HepG2 (cell line): Measurements from ENCODE around the gene NUDCD2. TPM values are rescaled to one million over a fixed set of nuclear protein-coding genes. Genes with fewer than 3 reads are reported as not detected.

Experiments
- CEBPB ChIP-seq: IDR thresholded peaks from 2 replicates; pipeline ENCODE4 v1.6.1; 2011; ENCODE audit warnings: low read depth, low read length, improper control_type of control experiment, borderline replicate concordance
- FOXC1 ChIP-seq: sonication (generic); formaldehyde crosslinking; IDR thresholded peaks from 2 replicates; pipeline ENCODE4 v1.8.0; 2022; ENCODE audit warnings: mild to moderate bottlenecking, missing genetic modification reagents, borderline replicate concordance
- HNF4G ChIP-seq, 2 experiments: sonication (generic) in 1 of 2; formaldehyde crosslinking in 1 of 2; IDR thresholded peaks; 2 replicates each; pipeline versions ENCODE4 v1.4.0 to v1.6.1; 2011 to 2020; ENCODE audit warnings: borderline replicate concordance in 2 of 2, low read depth in 2 of 2, mild to moderate bottlenecking in 2 of 2, low read length in 1 of 2, missing genetic modification reagents in 1 of 2, moderate library complexity in 1 of 2
- NCOA1 ChIP-seq: sonication (generic); formaldehyde crosslinking; IDR thresholded peaks from 2 replicates; pipeline ENCODE4 v1.9.0; 2021; ENCODE audit warnings: missing genetic modification reagents
- SAFB2 ChIP-seq: sonication (generic); formaldehyde crosslinking; IDR thresholded peaks from 2 replicates; pipeline ENCODE4 v1.5.1; 2020; ENCODE audit warnings: missing genetic modification reagents, low read depth, mild to moderate bottlenecking, borderline replicate concordance
- TARDBP ChIP-seq: sonication (generic); formaldehyde crosslinking; IDR thresholded peaks from 2 replicates; pipeline ENCODE4 v1.8.0; 2022; ENCODE audit warnings: mild to moderate bottlenecking, missing genetic modification reagents
- ZFP41 ChIP-seq: sonication (generic); formaldehyde crosslinking; IDR thresholded peaks from 2 replicates; pipeline ENCODE4 v1.4.0; 2020; ENCODE audit warnings: mild to moderate bottlenecking, missing genetic modification reagents, borderline replicate concordance
- ZNF768 ChIP-seq: sonication (generic); formaldehyde crosslinking; IDR thresholded peaks from 2 replicates; pipeline ENCODE4 v1.4.0; 2020; ENCODE audit warnings: missing genetic modification reagents
- polyA plus RNA-seq, 8 experiments: library from polyadenylated mRNA; depleted of rRNA in 3 of 8; stranded (reverse) in 7 of 8; unstranded in 1 of 8; fragments of >200 nt; fragmentation: Illumina TruSeq in 4 of 8; extraction: Trizol in 4 of 8; gene quantifications; 2 replicates each; pipeline versions ENCODE4 v1.2.1 to v1.2.3, GENCODE V29; 2011 to 2016; ENCODE audit warnings: low read depth in 4 of 8, missing spikeins in 1 of 8, mixed read lengths in 1 of 8; ENCODE audit not compliant: insufficient read depth in 1 of 8
- total RNA-seq, 5 experiments: library from RNA; depleted of rRNA; stranded (reverse); fragments of >200 nt; fragmentation: Illumina TruSeq; extraction: Trizol; gene quantifications; 2 replicates each; pipeline ENCODE4 v1.2.3, GENCODE V29; 2016; ENCODE audit warnings: low read depth in 1 of 5
- TF ChIP-seq, protein P1 (sequence below): sonication (generic); formaldehyde crosslinking; IDR thresholded peaks from 2 replicates; pipeline ENCODE4 v1.5.1; 2020; ENCODE audit warnings: mild to moderate bottlenecking, missing genetic modification reagents, borderline replicate concordance
- TF ChIP-seq, protein P2 (sequence below): sonication (generic); formaldehyde crosslinking; IDR thresholded peaks from 2 replicates; pipeline ENCODE4 v1.4.0; 2020; ENCODE audit warnings: mild to moderate bottlenecking, missing genetic modification reagents
- TF ChIP-seq, protein P3 (sequence below): IDR thresholded peaks from 2 replicates; pipeline ENCODE4 v1.6.1; 2018; ENCODE audit warnings: missing genetic modification reagents, mild to moderate bottlenecking, missing compliant biosample characterization
- TF ChIP-seq, protein P4 (sequence below): IDR thresholded peaks from 2 replicates; pipeline ENCODE4 v1.6.1; 2016; ENCODE audit warnings: control low read depth
- TF ChIP-seq, protein P5 (sequence below): sonication (generic); formaldehyde crosslinking; IDR thresholded peaks from 2 replicates; pipeline ENCODE4 v1.8.0; 2022; ENCODE audit warnings: mild to moderate bottlenecking, missing genetic modification reagents, moderate library complexity

Gene NUDCD2
- total and polyA plus RNA-seq, 2 of the 13 experiments (the other 11 are each of a cell fraction or from before 2014, with no cell fraction given): 14.8 to 39.2 TPM

DNA sequence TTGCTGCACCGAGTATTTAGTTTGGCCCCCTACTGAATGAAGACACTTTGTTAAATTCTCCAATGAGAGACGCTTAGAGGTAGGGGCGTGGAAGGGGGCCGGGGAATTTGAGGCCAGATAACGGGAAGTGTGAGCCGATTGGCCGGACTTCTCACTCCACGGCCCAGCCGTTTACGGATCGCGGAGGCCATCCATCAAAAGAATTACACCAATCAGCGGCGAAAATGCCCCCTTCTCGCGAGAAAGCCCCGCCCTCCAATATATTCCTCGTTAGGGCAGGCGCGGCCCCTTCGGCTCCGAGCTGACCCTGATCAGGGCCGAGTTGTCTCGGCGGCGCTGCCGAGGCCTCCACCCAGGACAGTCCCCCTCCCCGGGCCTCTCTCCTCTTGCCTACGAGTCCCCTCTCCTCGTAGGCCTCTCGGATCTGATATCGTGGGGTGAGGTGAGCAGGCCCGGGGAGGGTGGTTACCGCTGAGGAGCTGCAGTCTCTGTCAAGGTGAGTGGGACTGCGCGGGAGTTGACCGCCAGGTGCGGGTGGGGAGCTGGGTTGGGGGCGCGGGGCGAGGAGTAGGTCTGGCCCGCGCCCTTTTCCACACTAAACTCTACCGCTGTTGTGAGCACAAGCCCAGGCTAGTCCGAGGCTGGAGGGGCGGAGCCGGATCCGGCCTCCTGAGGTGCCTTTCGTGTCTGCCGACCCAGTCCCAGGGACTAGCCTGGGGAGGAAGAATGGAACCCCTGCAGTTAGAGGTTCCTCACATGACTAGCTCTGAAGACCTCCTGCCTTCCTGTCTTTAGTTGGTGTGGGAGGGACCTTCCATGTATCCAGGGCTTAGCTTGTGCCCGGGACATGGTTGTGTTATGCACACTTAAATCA, 22.4 kb downstream of the NUDCD2 start, which contains the start of gene CCNG1 (continued):
- TF ChIP-seq, protein P1, sequence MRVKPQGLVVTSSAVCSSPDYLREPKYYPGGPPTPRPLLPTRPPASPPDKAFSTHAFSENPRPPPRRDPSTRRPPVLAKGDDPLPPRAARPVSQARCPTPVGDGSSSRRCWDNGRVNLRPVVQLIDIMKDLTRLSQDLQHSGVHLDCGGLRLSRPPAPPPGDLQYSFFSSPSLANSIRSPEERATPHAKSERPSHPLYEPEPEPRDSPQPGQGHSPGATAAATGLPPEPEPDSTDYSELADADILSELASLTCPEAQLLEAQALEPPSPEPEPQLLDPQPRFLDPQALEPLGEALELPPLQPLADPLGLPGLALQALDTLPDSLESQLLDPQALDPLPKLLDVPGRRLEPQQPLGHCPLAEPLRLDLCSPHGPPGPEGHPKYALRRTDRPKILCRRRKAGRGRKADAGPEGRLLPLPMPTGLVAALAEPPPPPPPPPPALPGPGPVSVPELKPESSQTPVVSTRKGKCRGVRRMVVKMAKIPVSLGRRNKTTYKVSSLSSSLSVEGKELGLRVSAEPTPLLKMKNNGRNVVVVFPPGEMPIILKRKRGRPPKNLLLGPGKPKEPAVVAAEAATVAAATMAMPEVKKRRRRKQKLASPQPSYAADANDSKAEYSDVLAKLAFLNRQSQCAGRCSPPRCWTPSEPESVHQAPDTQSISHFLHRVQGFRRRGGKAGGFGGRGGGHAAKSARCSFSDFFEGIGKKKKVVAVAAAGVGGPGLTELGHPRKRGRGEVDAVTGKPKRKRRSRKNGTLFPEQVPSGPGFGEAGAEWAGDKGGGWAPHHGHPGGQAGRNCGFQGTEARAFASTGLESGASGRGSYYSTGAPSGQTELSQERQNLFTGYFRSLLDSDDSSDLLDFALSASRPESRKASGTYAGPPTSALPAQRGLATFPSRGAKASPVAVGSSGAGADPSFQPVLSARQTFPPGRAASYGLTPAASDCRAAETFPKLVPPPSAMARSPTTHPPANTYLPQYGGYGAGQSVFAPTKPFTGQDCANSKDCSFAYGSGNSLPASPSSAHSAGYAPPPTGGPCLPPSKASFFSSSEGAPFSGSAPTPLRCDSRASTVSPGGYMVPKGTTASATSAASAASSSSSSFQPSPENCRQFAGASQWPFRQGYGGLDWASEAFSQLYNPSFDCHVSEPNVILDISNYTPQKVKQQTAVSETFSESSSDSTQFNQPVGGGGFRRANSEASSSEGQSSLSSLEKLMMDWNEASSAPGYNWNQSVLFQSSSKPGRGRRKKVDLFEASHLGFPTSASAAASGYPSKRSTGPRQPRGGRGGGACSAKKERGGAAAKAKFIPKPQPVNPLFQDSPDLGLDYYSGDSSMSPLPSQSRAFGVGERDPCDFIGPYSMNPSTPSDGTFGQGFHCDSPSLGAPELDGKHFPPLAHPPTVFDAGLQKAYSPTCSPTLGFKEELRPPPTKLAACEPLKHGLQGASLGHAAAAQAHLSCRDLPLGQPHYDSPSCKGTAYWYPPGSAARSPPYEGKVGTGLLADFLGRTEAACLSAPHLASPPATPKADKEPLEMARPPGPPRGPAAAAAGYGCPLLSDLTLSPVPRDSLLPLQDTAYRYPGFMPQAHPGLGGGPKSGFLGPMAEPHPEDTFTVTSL (CRISPR knock-in tag): no peak; the same call in 1 of the 2 replicates
- TF ChIP-seq, protein P2, sequence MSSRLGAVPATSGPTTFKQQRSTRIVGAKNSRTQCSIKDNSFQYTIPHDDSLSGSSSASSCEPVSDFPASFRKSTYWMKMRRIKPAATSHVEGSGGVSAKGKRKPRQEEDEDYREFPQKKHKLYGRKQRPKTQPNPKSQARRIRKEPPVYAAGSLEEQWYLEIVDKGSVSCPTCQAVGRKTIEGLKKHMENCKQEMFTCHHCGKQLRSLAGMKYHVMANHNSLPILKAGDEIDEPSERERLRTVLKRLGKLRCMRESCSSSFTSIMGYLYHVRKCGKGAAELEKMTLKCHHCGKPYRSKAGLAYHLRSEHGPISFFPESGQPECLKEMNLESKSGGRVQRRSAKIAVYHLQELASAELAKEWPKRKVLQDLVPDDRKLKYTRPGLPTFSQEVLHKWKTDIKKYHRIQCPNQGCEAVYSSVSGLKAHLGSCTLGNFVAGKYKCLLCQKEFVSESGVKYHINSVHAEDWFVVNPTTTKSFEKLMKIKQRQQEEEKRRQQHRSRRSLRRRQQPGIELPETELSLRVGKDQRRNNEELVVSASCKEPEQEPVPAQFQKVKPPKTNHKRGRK: no peak
- TF ChIP-seq NCOA1 (CRISPR knock-in tag): no peak
- peak; percentile 27; the same call in 1 of the 2 replicates for TF ChIP-seq TARDBP (CRISPR knock-in tag)
- TF ChIP-seq, protein P3, sequence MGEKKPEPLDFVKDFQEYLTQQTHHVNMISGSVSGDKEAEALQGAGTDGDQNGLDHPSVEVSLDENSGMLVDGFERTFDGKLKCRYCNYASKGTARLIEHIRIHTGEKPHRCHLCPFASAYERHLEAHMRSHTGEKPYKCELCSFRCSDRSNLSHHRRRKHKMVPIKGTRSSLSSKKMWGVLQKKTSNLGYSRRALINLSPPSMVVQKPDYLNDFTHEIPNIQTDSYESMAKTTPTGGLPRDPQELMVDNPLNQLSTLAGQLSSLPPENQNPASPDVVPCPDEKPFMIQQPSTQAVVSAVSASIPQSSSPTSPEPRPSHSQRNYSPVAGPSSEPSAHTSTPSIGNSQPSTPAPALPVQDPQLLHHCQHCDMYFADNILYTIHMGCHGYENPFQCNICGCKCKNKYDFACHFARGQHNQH (CRISPR knock-in tag): peak; percentile 84
- TF ChIP-seq, protein P4, sequence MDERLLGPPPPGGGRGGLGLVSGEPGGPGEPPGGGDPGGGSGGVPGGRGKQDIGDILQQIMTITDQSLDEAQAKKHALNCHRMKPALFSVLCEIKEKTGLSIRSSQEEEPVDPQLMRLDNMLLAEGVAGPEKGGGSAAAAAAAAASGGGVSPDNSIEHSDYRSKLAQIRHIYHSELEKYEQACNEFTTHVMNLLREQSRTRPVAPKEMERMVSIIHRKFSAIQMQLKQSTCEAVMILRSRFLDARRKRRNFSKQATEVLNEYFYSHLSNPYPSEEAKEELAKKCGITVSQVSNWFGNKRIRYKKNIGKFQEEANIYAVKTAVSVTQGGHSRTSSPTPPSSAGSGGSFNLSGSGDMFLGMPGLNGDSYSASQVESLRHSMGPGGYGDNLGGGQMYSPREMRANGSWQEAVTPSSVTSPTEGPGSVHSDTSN (CRISPR knock-in tag): peak; percentile 93
- TF ChIP-seq, protein P5, sequence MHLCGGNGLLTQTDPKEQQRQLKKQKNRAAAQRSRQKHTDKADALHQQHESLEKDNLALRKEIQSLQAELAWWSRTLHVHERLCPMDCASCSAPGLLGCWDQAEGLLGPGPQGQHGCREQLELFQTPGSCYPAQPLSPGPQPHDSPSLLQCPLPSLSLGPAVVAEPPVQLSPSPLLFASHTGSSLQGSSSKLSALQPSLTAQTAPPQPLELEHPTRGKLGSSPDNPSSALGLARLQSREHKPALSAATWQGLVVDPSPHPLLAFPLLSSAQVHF: no peak
- TF ChIP-seq SAFB2 (CRISPR knock-in tag): no peak
- TF ChIP-seq CEBPB: 0 out of 2 replicates have a peak, but pooled peaks have one; percentile 7
- no peak; the same call in 1 of the 2 replicates for TF ChIP-seq FOXC1 (CRISPR knock-in tag)
- TF ChIP-seq ZNF768 (CRISPR knock-in tag): peak; percentile 68; the same call in 1 of the 2 replicates
- no peak for TF ChIP-seq HNF4G (IDR thresholded peaks at IDR 0.05; ENCODE audit: borderline replicate concordance, low read depth, low read length)
- no peak for TF ChIP-seq HNF4G (CRISPR knock-in tag; IDR thresholded peaks at IDR 0.05; ENCODE audit: borderline replicate concordance, low read depth)
- TF ChIP-seq ZFP41 (CRISPR knock-in tag): no peak
